ENCODE data around the gene BTRC.

GRCh38 chr10:101337836-101338235 lies 16.1 kb upstream of the BTRC start:
- no peak for TF ChIP-seq POLR2A (IDR thresholded peaks at IDR 0.05; ENCODE audit: low read length)
- no peak for TF ChIP-seq GATA1 (IDR thresholded peaks at IDR 0.05; ENCODE audit: low read depth, low read length)
